HepG2 (cell line): ENCODE data around the gene C22orf15. TPM values are rescaled to one million over a fixed set of nuclear protein-coding genes. Genes with fewer than 3 reads are reported as not detected.

Source experiments
- ATAC-seq: fragments of 200-7000 bp; cut with Tn5 transposase; 3 replicates; pipeline ENCODE4 v1.9.1; 2020; ENCODE audit warnings: mild to moderate bottlenecking, moderate library complexity
- BruUV-seq: library from RNA; stranded (reverse); fragments of 400-500 nt; replicated peaks from 2 replicates; lab custom pipeline; 2021; lab: Mats Ljungman, UMichigan
- CTCF ChIA-PET: fragments of 300-600 bp; formaldehyde crosslinking; extraction: SDS; loops from one replicate; lab custom pipeline; 2021; ENCODE audit warnings: low total read pairs, inconsistent platforms, low intra/inter-chr PET ratio; lab: Yijun Ruan, JAX
- POLR2A ChIA-PET: fragments of 350-600 bp; sonication (Branson Sonifier 250); formaldehyde crosslinking; loops from one replicate; lab custom pipeline; 2020; ENCODE audit warnings: antibody characterized with exemption, inconsistent platforms; lab: Yijun Ruan, JAX
- DNase-seq: peaks from one replicate; pipeline ENCODE4 v3.0.0-alpha.2; 2015; ENCODE audit warnings: low spot score
- FAIRE-seq: peaks from 3 replicates; lab custom pipeline; 2011; peaks lifted over from hg19 to GRCh38; lab: Jason Lieb, UNC
- H2AFZ ChIP-seq: one replicate; pipeline ENCODE4 v1.6.1; 2011; ENCODE audit warnings: low read length, inconsistent platforms
- H3K27ac ChIP-seq: fragments of 300-600 bp; 3 replicates; pipeline ENCODE4 v1.8.0; 2011; ENCODE audit warnings: mixed run types, mild to moderate bottlenecking, mixed read lengths, low read length, inconsistent platforms; ENCODE audit not compliant: insufficient read depth; ENCODE audit errors: extremely low read length
- H3K27me3 ChIP-seq, 2 experiments: fragments of 200-600 bp in 1 of 2; 2 replicates in 1 of 2; 3 replicates in 1 of 2; pipeline versions ENCODE4 v1.6.0 to v1.8.0; 2011; ENCODE audit warnings: low read length in 2 of 2, mild to moderate bottlenecking in 2 of 2, moderate library complexity in 2 of 2, inconsistent platforms in 1 of 2; ENCODE audit not compliant: insufficient read depth in 2 of 2, control insufficient read depth in 1 of 2
- H3K36me3 ChIP-seq, 2 experiments: fragments of 200-600 bp in 1 of 2; replicated peaks in 1 of 2; 2 replicates in 1 of 2; 3 replicates in 1 of 2; pipeline versions ENCODE4 v1.5.1 to v1.8.0; 2011; ENCODE audit warnings: low read length in 2 of 2, inconsistent platforms in 1 of 2; ENCODE audit not compliant: insufficient read depth in 2 of 2, control insufficient read depth in 1 of 2
- H3K4me1 ChIP-seq: 2 replicates; pipeline ENCODE4 v1.5.1; 2012; ENCODE audit warnings: low read length, inconsistent platforms; ENCODE audit not compliant: insufficient read depth
- H3K4me2 ChIP-seq: 2 replicates; pipeline ENCODE4 v1.6.0; 2011; ENCODE audit warnings: low read depth, low read length, inconsistent platforms
- H3K4me3 ChIP-seq, 3 experiments: fragments of 200-600 bp in 1 of 3; sonication (generic), shearing (Covaris generic) in 1 of 3; replicated peaks in 1 of 3; 2 replicates each; pipeline ENCODE4 v1.5.1; 2011 to 2016; ENCODE audit warnings: low read length in 3 of 3, inconsistent platforms in 2 of 3, low read depth in 2 of 3, mild to moderate bottlenecking in 2 of 3, control low read depth in 1 of 3, mixed read lengths in 1 of 3; ENCODE audit not compliant: insufficient read depth in 1 of 3
- H3K79me2 ChIP-seq: one replicate; pipeline ENCODE4 v1.6.1; 2011; ENCODE audit warnings: low read length, inconsistent platforms; ENCODE audit not compliant: insufficient read depth
- H3K9ac ChIP-seq: 2 replicates; pipeline ENCODE4 v1.6.0; 2011; ENCODE audit warnings: mild to moderate bottlenecking, low read depth, low read length, inconsistent platforms; ENCODE audit not compliant: insufficient read depth
- H3K9me3 ChIP-seq: 2 replicates; pipeline ENCODE4 v1.5.1; 2012; ENCODE audit warnings: mild to moderate bottlenecking, low read length
- H4K20me1 ChIP-seq: 2 replicates; pipeline ENCODE4 v1.6.0; 2011; ENCODE audit warnings: inconsistent platforms, mild to moderate bottlenecking, low read length, moderate library complexity; ENCODE audit not compliant: insufficient read depth
- ARID5B ChIP-seq: IDR thresholded peaks from 2 replicates; pipeline ENCODE4 v1.4.0; 2020; ENCODE audit warnings: mild to moderate bottlenecking, missing genetic modification reagents
- KLF11 ChIP-seq: IDR thresholded peaks from 2 replicates; pipeline ENCODE4 v1.6.1; 2016; ENCODE audit warnings: missing compliant biosample characterization
- MTA3 ChIP-seq: sonication (generic); formaldehyde crosslinking; IDR thresholded peaks from 2 replicates; pipeline ENCODE4 v1.4.0; 2020; ENCODE audit warnings: missing genetic modification reagents
- NFE2 ChIP-seq: sonication (generic); formaldehyde crosslinking; IDR thresholded peaks from 2 replicates; pipeline ENCODE4 v1.4.0; 2020; ENCODE audit warnings: missing genetic modification reagents
- NFE2L1 ChIP-seq: sonication (generic); formaldehyde crosslinking; IDR thresholded peaks from 2 replicates; pipeline ENCODE4 v1.4.0; 2020; ENCODE audit warnings: missing genetic modification reagents, mild to moderate bottlenecking, borderline replicate concordance
- SIN3B ChIP-seq: fragments of 150-350 bp; IDR thresholded peaks from 2 replicates; pipeline ENCODE4 v1.6.1; 2014; ENCODE audit warnings: low read length
- ZNF205 ChIP-seq: IDR thresholded peaks from 2 replicates; pipeline ENCODE4 v1.6.1; 2018; ENCODE audit warnings: missing biosample characterization, missing genetic modification reagents
- ZNF451 ChIP-seq: sonication (generic); formaldehyde crosslinking; IDR thresholded peaks from 2 replicates; pipeline ENCODE4 v1.5.0; 2020; ENCODE audit warnings: mild to moderate bottlenecking, missing genetic modification reagents
- ZNF501 ChIP-seq: sonication (generic); formaldehyde crosslinking; IDR thresholded peaks from 2 replicates; pipeline ENCODE4 v1.5.1; 2020; ENCODE audit warnings: mild to moderate bottlenecking, moderate library complexity, missing genetic modification reagents
- ZNF577 ChIP-seq: sonication (generic); formaldehyde crosslinking; IDR thresholded peaks from 2 replicates; pipeline ENCODE4 v1.4.0; 2020; ENCODE audit warnings: mild to moderate bottlenecking, low read depth, missing genetic modification reagents, borderline replicate concordance
- WGBS: methylation state at CpG from one replicate; pipeline ENCODE4 v1.1.6; 2017; ENCODE audit warnings: low lambda C conversion rate; 5-methylcytosine and 5-hydroxymethylcytosine counted together
- in situ Hi-C: cut with HindIII; loops from 2 replicates; pipeline ENCODE4 v1.10.0; 2017; ENCODE audit warnings: low pct_unique_long_range_greater_than_20kb; ENCODE audit not compliant: extremely low pct_ligation_motif_present
- intact Hi-C: fragments of 100-400 bp; cut with micrococcal nuclease; formaldehyde crosslinking; loops from one replicate; pipeline ENCODE4 v1.10.0; 2022; ENCODE audit not compliant: unreplicated experiment
- polyA plus RNA-seq, 8 experiments: library from polyadenylated mRNA; depleted of rRNA in 3 of 8; stranded (reverse) in 7 of 8; unstranded in 1 of 8; fragments of >200 nt; fragmentation: Illumina TruSeq in 4 of 8; extraction: Trizol in 4 of 8; gene quantifications; 2 replicates each; pipeline versions ENCODE4 v1.2.1 to v1.2.3, GENCODE V29; 2011 to 2016; ENCODE audit warnings: low read depth in 4 of 8, missing spikeins in 1 of 8, mixed read lengths in 1 of 8; ENCODE audit not compliant: insufficient read depth in 1 of 8
- total RNA-seq, 5 experiments: library from RNA; depleted of rRNA; stranded (reverse); fragments of >200 nt; fragmentation: Illumina TruSeq; extraction: Trizol; gene quantifications; 2 replicates each; pipeline ENCODE4 v1.2.3, GENCODE V29; 2016; ENCODE audit warnings: low read depth in 1 of 5
- TF ChIP-seq, protein P1 (sequence below): sonication (generic); formaldehyde crosslinking; IDR thresholded peaks from 2 replicates; pipeline ENCODE4 v1.8.1; 2023; ENCODE audit warnings: mild to moderate bottlenecking, missing genetic modification reagents

C22orf15 gene
- total and polyA plus RNA-seq, 2 of the 13 experiments (the other 11 are each of a cell fraction or from before 2014, with no cell fraction given) = not detected

DNA sequence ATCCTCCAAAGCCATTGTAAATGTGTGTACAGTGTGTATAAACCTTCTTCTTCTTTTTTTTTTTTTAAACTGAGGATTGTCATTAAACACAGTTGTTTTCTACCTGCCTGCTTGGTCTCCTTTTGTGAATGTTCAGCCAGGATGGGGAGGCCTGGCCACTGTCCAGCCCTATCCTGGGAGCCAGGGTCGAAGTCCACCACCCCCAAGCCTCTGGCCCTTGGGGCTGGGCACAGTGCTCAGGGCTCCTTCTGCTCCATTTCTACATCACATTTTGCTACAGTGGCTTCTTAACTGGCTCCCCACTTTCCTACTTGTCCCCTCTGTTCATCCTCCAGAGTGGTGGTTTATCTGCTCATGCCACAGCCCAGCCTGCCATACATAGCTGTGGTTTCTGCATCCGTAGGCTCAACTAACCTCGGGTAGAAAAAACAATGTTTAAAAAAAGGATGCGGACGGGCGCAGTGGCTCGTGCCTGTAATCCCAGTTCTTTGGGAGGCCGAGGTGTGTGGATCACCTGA lies 21.5 kb downstream of the C22orf15 start:
- H3K79me2 ChIP-seq = peaks cover 20% of the 10 kb centered on the region
- peak overlapping the region; percentile 76 for H3K4me2 ChIP-seq
- no TSS peak for BruUV-seq
- DNase-seq (peak; percentile 54), ATAC-seq (peak; percentile 59), FAIRE-seq (peak; percentile 67)
- intact Hi-C loops = loop anchor here (1.0 kb wide), 1 partner anchor 10 kb away; no protein-coding TSS in a partner anchor
- H3K27ac ChIP-seq = peak overlapping the region; percentile 64
- 3% methylated on average over 8 of the region's 8 CpGs for WGBS
- CTCF ChIA-PET = no interaction called here
- no peaks in the 10 kb centered on the region for H3K9me3 ChIP-seq
- H3K27me3 ChIP-seq = no peaks in the 10 kb centered on the region
- 0 out of 2 replicates have a peak overlapping the region, but pooled peaks have one; percentile 23 for H3K9ac ChIP-seq
- peaks cover 12% of the 10 kb centered on the region for H4K20me1 ChIP-seq
- H3K4me3 ChIP-seq = peak overlapping the region; percentile 26 to 51 (median 44); a peak in 5 of 6 replicates
- H3K36me3 ChIP-seq = no peaks in the 10 kb centered on the region
- no peak overlapping the region for H2AFZ ChIP-seq
- peaks cover 72% of the 10 kb centered on the region for H3K4me1 ChIP-seq
- in situ Hi-C loops = loop anchor here (5.0 kb wide), 1 partner anchor 63 kb away; no protein-coding TSS in a partner anchor
- POLR2A ChIA-PET = interaction anchor here (0.9 to 7.1 kb wide), 2 partner anchors 9 to 17 kb away, joined by 5 to 201 read pairs; partner anchors contain the start of genes CHCHD10 and MMP11
- TF ChIP-seq NFE2 (no peak), SIN3B (no peak), MTA3 (CRISPR knock-in tag) (no peak), ZNF501 (CRISPR knock-in tag) (peak; percentile 63), KLF11 (CRISPR knock-in tag) (no peak), ARID5B (CRISPR knock-in tag) (peak; percentile 37), ZNF577 (no peak), ZNF451 (CRISPR knock-in tag) (no peak), ZNF205 (0 out of 2 replicates have a peak, but pooled peaks have one; percentile 39), NFE2L1 (CRISPR knock-in tag) (no peak)
- TF ChIP-seq, protein P1, sequence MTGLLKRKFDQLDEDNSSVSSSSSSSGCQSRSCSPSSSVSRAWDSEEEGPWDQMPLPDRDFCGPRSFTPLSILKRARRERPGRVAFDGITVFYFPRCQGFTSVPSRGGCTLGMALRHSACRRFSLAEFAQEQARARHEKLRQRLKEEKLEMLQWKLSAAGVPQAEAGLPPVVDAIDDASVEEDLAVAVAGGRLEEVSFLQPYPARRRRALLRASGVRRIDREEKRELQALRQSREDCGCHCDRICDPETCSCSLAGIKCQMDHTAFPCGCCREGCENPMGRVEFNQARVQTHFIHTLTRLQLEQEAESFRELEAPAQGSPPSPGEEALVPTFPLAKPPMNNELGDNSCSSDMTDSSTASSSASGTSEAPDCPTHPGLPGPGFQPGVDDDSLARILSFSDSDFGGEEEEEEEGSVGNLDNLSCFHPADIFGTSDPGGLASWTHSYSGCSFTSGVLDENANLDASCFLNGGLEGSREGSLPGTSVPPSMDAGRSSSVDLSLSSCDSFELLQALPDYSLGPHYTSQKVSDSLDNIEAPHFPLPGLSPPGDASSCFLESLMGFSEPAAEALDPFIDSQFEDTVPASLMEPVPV (CRISPR knock-in tag) = no peak
